Measurements from ENCODE around the gene EFTUD2. TPM values are rescaled to one million over a fixed set of nuclear protein-coding genes. Genes with fewer than 3 reads are reported as not detected.
A peak's percentile ranks its signal among the peaks of the same experiment; 100 is the strongest.

EFTUD2 gene
- total and polyA plus RNA-seq, 2 experiments from 2014 or later = 60.1 to 63.7 TPM

GRCh38 chr17:44902135-44902760, 3.0 kb upstream of the EFTUD2 start:
- Histone ChIP-seq H3F3A (ENCODE audit: insufficient read depth) (peaks cover 18% of the 10 kb centered on the region), H3K9me3 (ENCODE audit: low read depth) (no peaks in the 10 kb centered on the region), H3K36me3 (ENCODE audit: low read depth) (no peaks in the 10 kb centered on the region), H3K27me3 (replicated peaks; ENCODE audit: insufficient read depth) (no peaks in the 10 kb centered on the region), H3K9ac (no peak overlapping the region), H3K27ac (0 out of 2 replicates have a peak overlapping the region, but pooled peaks have one; percentile 31), H3K4me1 (ENCODE audit: insufficient read depth) (peaks cover 50% of the 10 kb centered on the region), H2AFZ (no peak overlapping the region), H3K4me2 (ENCODE audit: unreplicated experiment) (peak overlapping the region; percentile 92), H3K79me2 (ENCODE audit: insufficient read depth) (peaks cover 19% of the 10 kb centered on the region), H3K4me3 (no peak overlapping the region), H4K20me1 (ENCODE audit: insufficient read depth) (no peaks in the 10 kb centered on the region), H3K9me2 (ENCODE audit: insufficient read depth) (no peaks in the 10 kb centered on the region)
- no peak for DNase-seq
- TF ChIP-seq EZH2phosphoT487 (IDR thresholded peaks at IDR 0.05; ENCODE audit: insufficient read depth, low read depth) (no peak), EZH2 (IDR thresholded peaks at IDR 0.05; ENCODE audit: insufficient read depth, poor library complexity, severe bottlenecking) (no peak)
- WGBS, 2 experiments (ENCODE audit: low coverage in 1 of 2, low lambda C conversion rate in 2 of 2, missing lambda C conversion rate in 2 of 2) = 85 to 88% methylated on average over 17 of the region's 17 CpGs
- in situ Hi-C loops (cut with MboI) = no loop called here

- DNase-seq = peak; percentile 83
- Histone ChIP-seq H3F3A (ENCODE audit: insufficient read depth) (peaks cover 18% of the 10 kb centered on the region), H3K79me2 (ENCODE audit: insufficient read depth) (peaks cover 27% of the 10 kb centered on the region), H3K27me3 (replicated peaks; ENCODE audit: insufficient read depth) (no peaks in the 10 kb centered on the region), H3K9ac (no peak overlapping the region), H3K27ac (peak overlapping the region; percentile 31), H3K36me3 (ENCODE audit: low read depth) (no peaks in the 10 kb centered on the region), H3K4me3 (no peak overlapping the region), H2AFZ (0 out of 2 replicates have a peak overlapping the region, but pooled peaks have one; percentile 3), H3K9me2 (ENCODE audit: insufficient read depth) (no peaks in the 10 kb centered on the region), H3K4me2 (ENCODE audit: unreplicated experiment) (peak overlapping the region; percentile 92), H4K20me1 (ENCODE audit: insufficient read depth) (no peaks in the 10 kb centered on the region), H3K9me3 (ENCODE audit: low read depth) (no peaks in the 10 kb centered on the region), H3K4me1 (ENCODE audit: insufficient read depth) (peaks cover 47% of the 10 kb centered on the region)
- in situ Hi-C loops (cut with MboI) = no loop called here
- 72% methylated on average over 4 of the region's 4 CpGs for WGBS, 2 experiments (ENCODE audit: low coverage in 1 of 2, low lambda C conversion rate in 2 of 2, missing lambda C conversion rate in 2 of 2)
- TF ChIP-seq EZH2 (IDR thresholded peaks at IDR 0.05; ENCODE audit: insufficient read depth, poor library complexity, severe bottlenecking) (no peak), EZH2phosphoT487 (IDR thresholded peaks at IDR 0.05; ENCODE audit: insufficient read depth, low read depth) (no peak)
Observed at GRCh38 chr17:44901411-44901921, 2.2 kb upstream of the EFTUD2 start.

GRCh38 chr17:44900894-44901293, 1.6 kb upstream of the EFTUD2 start:
- Histone ChIP-seq H3K4me3 (no peak overlapping the region), H3K9me2 (ENCODE audit: insufficient read depth) (no peaks in the 10 kb centered on the region), H3F3A (ENCODE audit: insufficient read depth) (peaks cover 18% of the 10 kb centered on the region), H3K27ac (peak overlapping the region; percentile 31), H3K9ac (no peak overlapping the region), H3K27me3 (replicated peaks; ENCODE audit: insufficient read depth) (no peaks in the 10 kb centered on the region), H3K4me2 (ENCODE audit: unreplicated experiment) (peak overlapping the region; percentile 92), H3K4me1 (ENCODE audit: insufficient read depth) (peaks cover 42% of the 10 kb centered on the region), H3K9me3 (ENCODE audit: low read depth) (no peaks in the 10 kb centered on the region), H4K20me1 (ENCODE audit: insufficient read depth) (no peaks in the 10 kb centered on the region), H3K79me2 (ENCODE audit: insufficient read depth) (peaks cover 33% of the 10 kb centered on the region), H2AFZ (no peak overlapping the region), H3K36me3 (ENCODE audit: low read depth) (no peaks in the 10 kb centered on the region)
- TF ChIP-seq EZH2phosphoT487 (IDR thresholded peaks at IDR 0.05; ENCODE audit: insufficient read depth, low read depth) = no peak
- no peak for TF ChIP-seq EZH2 (IDR thresholded peaks at IDR 0.05; ENCODE audit: insufficient read depth, poor library complexity, severe bottlenecking)
- 22 to 24% methylated on average over 3 of the region's 3 CpGs for whole genome bisulfite sequencing, 2 experiments (ENCODE audit: low coverage in 1 of 2, low lambda C conversion rate in 2 of 2, missing lambda C conversion rate in 2 of 2)
- peak; percentile 89 for DNase-seq
- in situ Hi-C loops (cut with MboI) = no loop called here

GRCh38 chr17:44898768-44899073, 524 bp downstream of the EFTUD2 start:
- Histone ChIP-seq H3K36me3 (ENCODE audit: low read depth) (peaks cover 6% of the 10 kb centered on the region; the same call in 1 of the 2 replicates), H3F3A (ENCODE audit: insufficient read depth) (peaks cover 18% of the 10 kb centered on the region), H3K9ac (peak overlapping the region; percentile 95), H2AFZ (peak overlapping the region; percentile 91), H3K4me3 (peak overlapping the region; percentile 97), H4K20me1 (ENCODE audit: insufficient read depth) (peaks cover 7% of the 10 kb centered on the region; the same call in 1 of the 2 replicates), H3K9me3 (ENCODE audit: low read depth) (no peaks in the 10 kb centered on the region), H3K9me2 (ENCODE audit: insufficient read depth) (no peaks in the 10 kb centered on the region), H3K4me1 (ENCODE audit: insufficient read depth) (peaks cover 32% of the 10 kb centered on the region), H3K27ac (peak overlapping the region; percentile 93), H3K27me3 (replicated peaks; ENCODE audit: insufficient read depth) (no peaks in the 10 kb centered on the region), H3K79me2 (ENCODE audit: insufficient read depth) (peaks cover 55% of the 10 kb centered on the region), H3K4me2 (ENCODE audit: unreplicated experiment) (peak overlapping the region; percentile 92)
- DNase-seq = peak; percentile 76
- TF ChIP-seq EZH2phosphoT487 (IDR thresholded peaks at IDR 0.05; ENCODE audit: insufficient read depth, low read depth) (no peak), EZH2 (IDR thresholded peaks at IDR 0.05; ENCODE audit: insufficient read depth, poor library complexity, severe bottlenecking) (no peak)
- in situ Hi-C loops (cut with MboI) = no loop called here
- WGBS, 2 experiments (ENCODE audit: low coverage in 1 of 2, low lambda C conversion rate in 2 of 2, missing lambda C conversion rate in 2 of 2) = 0 to 3% methylated on average over 7 of the region's 7 CpGs

Measured in GM23248 (cell line).